ENCODE data around the gene SPOCK1. TPM values are rescaled to one million over a fixed set of nuclear protein-coding genes. Genes with fewer than 3 reads are reported as not detected.

Gene SPOCK1
- total and polyA plus RNA-seq, 7 donors = 4.2 to 52.7 (median 16.0) TPM

- Histone ChIP-seq H3K36me3 (ENCODE audit: insufficient read depth in 1 of 2, low read depth in 1 of 2) (no peaks in the 10 kb centered on the region), H3K4me1 (no peaks in the 10 kb centered on the region), H3K27me3 (ENCODE audit: insufficient read depth in 3 of 3, low read length in 2 of 3) (no peaks in the 10 kb centered on the region), H3K9me3 (no peaks in the 10 kb centered on the region), H3K27ac (no peak overlapping the region), H3K4me3 (no peak overlapping the region)
- ATAC-seq (no peak), DNase-seq (no peak)
- intact Hi-C loops (cut with DNase I) = no loop called here
- 60 to 70% (median 63%) methylated on average over 1 of the region's 1 CpG for WGBS, 3 donors
- TF ChIP-seq CTCF (IDR thresholded peaks at IDR 0.05) = no peak
Observed at GRCh38 chr5:137446151-137446550, 53.0 kb downstream of the SPOCK1 start.

DNA sequence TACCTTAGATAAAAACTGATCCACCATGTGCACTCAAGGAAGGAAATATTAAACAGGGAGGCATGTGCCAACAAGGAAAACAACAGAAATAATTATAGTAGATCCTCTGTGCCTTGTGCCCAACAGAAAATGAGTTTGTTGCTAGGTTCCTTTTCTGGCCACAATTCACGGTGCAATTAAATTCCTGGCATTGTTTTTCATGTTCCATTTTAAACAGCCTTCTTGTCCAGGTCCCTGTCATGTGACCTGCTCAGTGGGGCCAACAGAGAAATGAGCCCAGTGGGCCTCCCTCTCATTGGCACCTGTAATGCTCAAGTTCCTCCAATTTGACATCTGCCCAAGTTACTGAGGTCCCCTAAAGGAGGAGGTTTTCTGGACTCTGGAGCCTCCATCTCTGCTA is 56.5 kb downstream of the SPOCK1 start:
- no peak for DNase-seq
- H3K9me3 ChIP-seq = no peaks in the 10 kb centered on the region
- no peak for ATAC-seq
- intact Hi-C loops (cut with DNase I) = no loop called here
- TF ChIP-seq CTCF (IDR thresholded peaks at IDR 0.05) = no peak
- H3K36me3 ChIP-seq (ENCODE audit: insufficient read depth in 1 of 2, low read depth in 1 of 2) = no peaks in the 10 kb centered on the region
- H3K27me3 ChIP-seq (ENCODE audit: insufficient read depth in 3 of 3, low read length in 2 of 3) = no peaks in the 10 kb centered on the region
- 13 to 22% (median 17%) methylated on average over 1 of the region's 1 CpG for WGBS, 3 donors
- H3K4me1 ChIP-seq = no peaks in the 10 kb centered on the region
- no peak overlapping the region for H3K4me3 ChIP-seq
- no peak overlapping the region for H3K27ac ChIP-seq

DNA sequence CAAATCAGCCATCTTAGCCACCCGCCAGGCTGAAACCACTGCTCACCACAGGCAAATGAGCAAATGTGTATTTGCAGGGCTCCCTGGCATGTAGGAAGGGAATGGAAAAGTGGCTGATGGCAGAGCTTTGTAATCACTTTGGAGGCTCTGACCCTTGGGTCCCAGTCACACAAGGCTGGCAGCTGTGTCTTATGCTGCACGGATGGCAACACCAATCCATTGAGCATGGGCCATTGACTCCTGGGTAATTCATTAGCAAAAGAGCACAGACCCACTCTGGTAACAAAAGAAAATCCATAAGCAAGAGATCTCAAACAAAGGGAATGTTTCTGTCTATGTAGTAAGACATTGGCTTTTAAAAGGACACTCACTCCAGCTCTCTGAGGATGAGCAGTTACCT is 57.6 kb downstream of the SPOCK1 start:
- Histone ChIP-seq H3K27ac (no peak overlapping the region), H3K9me3 (no peaks in the 10 kb centered on the region), H3K4me3 (no peak overlapping the region), H3K4me1 (no peaks in the 10 kb centered on the region), H3K36me3 (ENCODE audit: insufficient read depth in 1 of 2, low read depth in 1 of 2) (no peaks in the 10 kb centered on the region), H3K27me3 (ENCODE audit: insufficient read depth in 3 of 3, low read length in 2 of 3) (no peaks in the 10 kb centered on the region)
- ATAC-seq = no peak
- intact Hi-C loops (cut with DNase I) = no loop called here
- DNase-seq = no peak
- no peak for TF ChIP-seq CTCF (IDR thresholded peaks at IDR 0.05)
- 78 to 92% (median 81%) methylated on average over 2 of the region's 2 CpGs for WGBS, 3 donors

DNA sequence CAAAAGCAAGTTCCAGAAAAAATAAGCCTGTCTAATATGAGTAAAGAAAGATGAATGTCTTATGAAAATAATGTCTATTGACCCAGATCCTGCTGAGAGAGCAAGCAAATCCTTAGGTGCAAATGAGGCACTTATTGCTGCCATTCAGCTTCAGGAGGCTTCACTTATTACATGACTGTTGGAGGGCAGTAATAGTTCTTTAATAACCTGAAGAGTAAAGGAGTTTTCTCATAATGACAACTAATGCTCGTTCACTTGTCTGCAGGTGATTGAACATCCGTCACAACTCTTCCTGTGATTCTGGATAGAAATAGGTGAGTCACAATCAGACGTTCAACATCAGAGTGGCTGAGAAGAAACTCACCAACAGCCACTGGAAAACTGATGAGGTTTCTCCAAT is 58.3 kb downstream of the SPOCK1 start:
- Histone ChIP-seq H3K9me3 (no peaks in the 10 kb centered on the region), H3K27ac (no peak overlapping the region), H3K36me3 (ENCODE audit: insufficient read depth in 1 of 2, low read depth in 1 of 2) (no peaks in the 10 kb centered on the region), H3K4me1 (no peaks in the 10 kb centered on the region), H3K27me3 (ENCODE audit: insufficient read depth in 3 of 3, low read length in 2 of 3) (no peaks in the 10 kb centered on the region), H3K4me3 (no peak overlapping the region)
- intact Hi-C loops (cut with DNase I) = no loop called here
- TF ChIP-seq CTCF (IDR thresholded peaks at IDR 0.05) = no peak
- ATAC-seq (no peak), DNase-seq (no peak)
- 60 to 80% (median 66%) methylated on average over 3 of the region's 3 CpGs for WGBS, 3 donors

DNA sequence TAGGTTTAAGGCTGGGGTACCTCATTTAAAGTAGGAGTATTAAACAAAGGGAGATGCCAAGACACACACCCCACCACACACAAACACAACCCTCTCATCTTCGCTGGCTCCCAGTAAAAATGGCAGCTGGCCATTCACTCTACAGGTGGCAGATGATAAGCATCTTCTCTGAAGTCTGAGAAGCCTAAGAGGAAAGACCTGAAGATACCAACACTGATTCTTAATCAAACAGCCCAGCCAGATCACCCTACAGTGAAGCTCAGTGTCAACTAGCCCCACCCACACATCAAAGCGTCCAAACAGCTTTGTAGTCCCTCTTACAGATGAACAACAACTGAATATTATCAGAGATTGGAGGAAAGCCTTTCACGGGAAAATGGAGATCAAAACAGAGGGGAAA is 59.5 kb downstream of the SPOCK1 start:
- no peak for TF ChIP-seq CTCF (IDR thresholded peaks at IDR 0.05)
- Histone ChIP-seq H3K36me3 (ENCODE audit: insufficient read depth in 1 of 2, low read depth in 1 of 2) (no peaks in the 10 kb centered on the region), H3K27ac (no peak overlapping the region), H3K27me3 (ENCODE audit: insufficient read depth in 3 of 3, low read length in 2 of 3) (no peaks in the 10 kb centered on the region), H3K4me3 (no peak overlapping the region), H3K4me1 (no peaks in the 10 kb centered on the region), H3K9me3 (no peaks in the 10 kb centered on the region)
- 70 to 73% (median 71%) methylated on average over 3 of the region's 3 CpGs for WGBS, 3 donors
- intact Hi-C loops (cut with DNase I) = no loop called here
- no peak for ATAC-seq
- no peak for DNase-seq
